Activated naive CD8-positive, alpha-beta T cell treated with anti-CD3 and anti-CD28 coated beads, Interleukin-2, amount 50 U/mL, for 16 hours (primary cell): ENCODE results near the gene ISYNA1.
"Not testable (repeated sequence)": the region's sequence is repeated elsewhere in the genome, so short reads cannot be mapped to it uniquely, and the experiment has no call there.

Source experiments
- DNase-seq: peaks from one replicate; pipeline ENCODE4 v3.0.0-alpha.2; 2020; ENCODE audit warnings: low read depth, low spot score

ISYNA1 gene

GRCh38 chr19:18419195-18419698, 18.7 kb downstream of the ISYNA1 start, which contains the start of gene SSBP4:
TSS of gene SSBP4 (plus strand) at chr19:18419398. CDS start at chr19:18419649, 251 bp downstream.
- no peak for DNase-seq

GRCh38 chr19:18418483-18419194, 19.3 kb downstream of the ISYNA1 start:
- DNase-seq = no peak

DNA sequence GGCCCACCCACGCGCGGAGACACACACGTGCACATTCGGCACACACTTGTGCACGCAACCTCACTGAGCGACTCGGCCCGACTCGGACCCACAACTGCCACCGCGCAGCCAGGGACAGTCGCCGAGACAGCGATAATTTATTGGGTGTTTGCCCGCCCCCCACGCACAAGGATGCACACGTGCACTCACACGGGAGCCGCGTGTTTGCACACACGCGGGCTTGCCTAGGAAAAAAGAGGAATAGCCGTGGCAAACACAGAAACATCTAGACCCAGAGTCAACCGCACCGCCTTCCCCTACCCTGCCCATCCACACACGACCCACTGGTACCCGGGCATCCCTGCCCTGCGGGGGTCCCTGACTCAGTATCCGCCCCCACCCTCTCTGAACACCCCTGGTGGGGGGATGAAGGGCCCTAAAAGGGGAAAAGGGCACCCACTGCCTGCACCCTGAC, 19.9 kb downstream of the ISYNA1 start:
- DNase-seq = no peak

- no peak for DNase-seq
Observed at GRCh38 chr19:18417250-18418028, 20.5 kb downstream of the ISYNA1 start.

DNA sequence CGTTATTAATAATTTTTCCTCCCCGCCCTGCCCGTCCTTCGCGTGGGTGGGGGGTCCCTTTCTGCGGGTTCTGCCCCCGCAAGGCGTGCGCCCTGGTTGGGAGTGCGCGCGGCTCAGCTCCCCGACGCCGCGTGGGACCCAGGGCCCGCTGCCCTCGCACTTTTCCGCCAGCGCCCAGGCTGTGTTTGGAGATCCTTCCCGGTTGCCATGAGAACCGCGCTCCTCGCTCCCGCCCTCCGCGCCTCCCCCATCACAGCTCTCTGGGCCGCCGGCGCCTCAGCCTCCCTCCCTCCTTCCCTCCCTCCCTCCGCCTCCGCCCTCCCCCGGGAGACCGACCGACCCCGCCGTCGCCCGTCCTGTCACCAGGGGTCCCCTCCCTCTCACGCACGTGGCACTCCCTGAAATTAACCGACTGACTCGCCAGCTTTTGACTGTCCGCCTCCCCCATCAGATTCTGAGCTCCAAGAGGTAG, 21.1 kb downstream of the ISYNA1 start:
- no peak for DNase-seq

- no peak for DNase-seq
Observed at GRCh38 chr19:18415178-18415867, 22.6 kb downstream of the ISYNA1 start.

- no peak for DNase-seq
Observed at GRCh38 chr19:18414504-18415177, 23.3 kb downstream of the ISYNA1 start.

DNA sequence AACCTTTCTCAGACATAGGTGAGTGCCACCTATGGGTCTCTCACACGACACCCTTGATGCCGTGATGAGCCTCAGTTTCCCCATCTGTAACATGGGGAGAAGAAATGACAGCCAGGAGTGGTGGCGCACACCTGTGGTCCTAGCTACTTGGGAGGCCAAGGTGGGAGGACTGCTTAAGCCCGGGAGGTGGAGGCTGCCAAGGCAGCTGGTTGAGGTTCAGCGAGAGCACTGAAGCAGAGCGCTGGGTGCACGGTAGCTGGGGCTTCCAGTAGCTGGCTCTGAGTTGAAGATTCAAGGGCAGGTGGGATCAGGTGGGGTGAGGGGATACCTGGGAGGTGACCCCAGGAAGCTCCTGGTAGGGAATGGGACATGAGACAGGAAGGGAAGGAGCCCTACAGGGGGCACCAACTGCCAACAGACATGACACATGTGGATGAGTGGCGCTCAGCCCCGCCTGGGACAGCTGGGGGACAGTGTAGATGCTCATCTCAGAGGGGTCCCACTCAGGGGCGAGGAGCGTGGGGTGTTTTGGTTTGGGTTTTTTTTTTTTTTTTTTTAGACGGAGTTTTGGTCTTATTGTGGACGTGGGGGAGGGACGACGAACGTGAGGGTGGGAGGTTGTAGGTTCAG, 25.2 kb downstream of the ISYNA1 start:
- no peak for DNase-seq

DNA sequence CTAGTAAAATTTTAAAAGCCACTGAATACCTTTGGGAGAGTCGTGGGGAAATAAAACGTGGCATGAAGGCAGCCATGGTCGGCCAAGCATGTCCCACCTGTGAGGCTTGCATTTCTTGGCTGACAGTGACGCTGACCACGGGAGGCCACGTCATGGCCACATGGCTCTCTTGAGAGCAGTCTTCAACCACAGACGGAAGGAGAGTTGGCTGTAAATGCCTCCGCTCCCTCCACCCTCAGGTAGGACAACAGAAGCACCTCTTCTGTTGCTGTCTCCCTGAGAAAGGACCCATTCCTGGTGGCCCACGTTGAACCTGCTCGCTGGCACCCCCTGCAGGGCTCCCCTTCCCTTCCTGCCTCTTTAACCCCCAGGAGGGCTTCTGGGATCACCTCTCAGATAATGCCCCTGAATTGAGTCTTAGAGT, 29.9 kb downstream of the ISYNA1 start:
- DNase-seq = no peak

GRCh38 chr19:18406749-18407148, 31.2 kb downstream of the ISYNA1 start:
- no peak for DNase-seq

DNA sequence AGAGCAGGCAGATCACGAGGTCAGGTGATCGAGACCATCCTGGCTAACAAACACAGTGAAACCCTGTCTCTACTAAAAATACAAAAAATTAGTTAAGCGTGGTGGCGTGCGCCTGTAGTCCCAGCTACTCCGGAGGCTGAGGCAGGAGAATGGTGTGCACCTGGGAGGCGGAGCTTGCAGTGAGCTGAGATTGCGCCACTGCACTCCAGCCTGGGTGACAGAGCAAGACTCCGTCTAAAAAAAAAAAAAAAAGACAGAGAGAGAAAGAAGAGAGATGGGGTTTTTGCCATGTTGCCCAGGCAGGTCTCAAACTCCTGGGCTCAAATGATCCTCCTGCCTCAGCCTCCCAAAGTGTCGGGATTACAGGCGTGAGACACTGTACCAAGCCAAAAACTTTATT, 32.2 kb downstream of the ISYNA1 start:
- DNase-seq = not testable (repeated sequence)

- DNase-seq = not testable (repeated sequence)
Observed at GRCh38 chr19:18402455-18403248, 35.3 kb downstream of the ISYNA1 start.

- DNase-seq = no peak
Observed at GRCh38 chr19:18401580-18402112, 36.3 kb downstream of the ISYNA1 start.

DNA sequence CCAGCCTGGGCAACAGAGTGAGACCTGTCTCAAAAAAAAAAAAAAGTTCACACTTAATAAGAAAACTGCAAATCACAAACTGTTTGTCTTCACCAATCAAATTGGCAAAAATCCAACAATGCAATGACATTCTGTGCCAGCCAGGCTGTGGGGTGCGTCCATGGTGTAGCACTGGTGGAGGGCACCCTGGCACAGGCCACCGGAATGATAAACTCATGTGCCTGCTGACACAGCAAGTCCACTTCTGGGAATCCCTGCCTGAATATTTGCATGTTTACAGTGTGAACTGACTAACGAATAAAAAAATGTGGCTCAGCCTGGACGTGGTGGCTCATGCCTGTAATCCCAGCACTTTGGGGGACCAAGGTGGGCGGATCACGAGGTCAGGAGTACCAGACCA, 38.9 kb downstream of the ISYNA1 start:
- no peak for DNase-seq

GRCh38 chr19:18397242-18398202, 40.4 kb downstream of the ISYNA1 start, which contains the start of gene LRRC25:
TSS of gene LRRC25 (minus strand) at chr19:18397622. CDS start at chr19:18396963, 659 bp downstream.
- DNase-seq = no peak

- no peak for DNase-seq
Observed at GRCh38 chr19:18396471-18397241, 41.3 kb downstream of the ISYNA1 start.

DNA sequence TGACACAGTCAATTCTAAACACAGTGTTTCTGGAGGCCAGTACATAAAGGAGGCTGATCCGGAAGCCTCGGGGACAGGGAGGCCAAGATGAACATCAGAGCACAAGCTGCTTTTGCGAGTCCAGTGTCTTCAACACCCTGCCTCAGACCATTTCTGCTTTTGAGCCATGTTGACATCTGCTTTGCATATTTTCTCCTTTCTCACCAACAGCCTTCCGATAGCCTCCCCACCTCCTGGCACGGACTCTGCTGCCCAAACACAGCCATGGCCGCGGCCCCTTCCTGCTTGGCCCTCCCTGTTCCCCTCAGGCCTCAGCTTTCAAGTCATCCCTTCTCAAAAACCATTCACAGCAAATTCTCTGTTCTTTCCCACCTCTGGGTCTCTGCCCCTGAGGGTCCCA, 44.1 kb downstream of the ISYNA1 start:
- DNase-seq = no peak

GRCh38 chr19:18392926-18393325, 45.0 kb downstream of the ISYNA1 start:
- DNase-seq = no peak
